ENCODE results near the gene PTPA. TPM values are rescaled to one million over a fixed set of nuclear protein-coding genes. Genes with fewer than 3 reads are reported as not detected.

PTPA gene
- total and polyA plus RNA-seq, 10 of the 15 experiments (the other 5 are each of a cell fraction or from before 2014, with no cell fraction given) = 1.6 to 111 (median 55.1) TPM

DNA sequence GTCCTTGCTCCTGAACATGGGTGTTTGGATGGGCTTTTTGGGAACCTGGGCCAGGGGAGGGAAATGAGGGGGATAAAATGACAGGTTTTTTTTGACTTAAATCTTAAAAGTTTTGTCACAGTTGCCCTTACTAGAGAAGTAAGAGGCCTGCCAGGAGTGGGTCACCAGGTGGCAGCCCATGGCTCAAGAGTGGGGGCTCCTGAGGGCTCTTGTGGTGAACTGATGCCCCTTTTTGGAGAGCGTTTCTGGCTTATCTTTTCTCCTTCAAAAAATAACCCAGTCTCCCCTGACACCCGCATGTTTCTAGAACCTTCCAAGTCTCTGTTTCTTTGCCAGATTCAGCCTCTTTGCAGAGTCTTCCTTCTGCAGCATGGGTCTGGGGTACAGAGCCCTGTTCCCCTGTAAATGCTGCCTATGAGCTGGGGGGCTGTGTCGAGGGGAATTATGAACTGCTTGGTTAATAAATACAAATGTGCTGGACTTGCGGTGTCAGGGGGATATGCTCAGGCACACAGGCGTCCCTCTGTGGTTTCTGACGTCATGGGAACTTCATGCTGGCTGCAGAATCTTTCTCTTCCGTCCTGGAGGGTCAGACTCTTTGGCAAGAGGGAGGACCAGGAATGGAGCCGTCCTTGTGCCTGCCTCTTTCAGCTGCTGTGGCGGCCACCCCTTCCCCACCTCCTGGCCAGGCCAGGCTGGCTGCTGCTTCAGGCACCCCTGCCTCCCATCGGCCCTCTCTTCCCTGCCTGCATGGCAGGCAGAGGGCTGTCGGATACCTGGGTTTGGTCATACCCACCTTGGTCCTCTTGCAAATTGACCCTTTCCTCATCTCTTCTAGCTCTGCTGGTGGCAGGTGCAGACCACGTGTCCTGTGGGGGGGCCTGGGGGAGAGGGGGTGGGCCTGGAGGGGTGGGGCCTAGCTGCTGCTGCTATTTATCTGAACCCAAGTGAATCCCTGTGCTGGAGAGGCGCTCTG lies 30.1 kb downstream of the PTPA start (continued):
- TF ChIP-seq, protein P1, sequence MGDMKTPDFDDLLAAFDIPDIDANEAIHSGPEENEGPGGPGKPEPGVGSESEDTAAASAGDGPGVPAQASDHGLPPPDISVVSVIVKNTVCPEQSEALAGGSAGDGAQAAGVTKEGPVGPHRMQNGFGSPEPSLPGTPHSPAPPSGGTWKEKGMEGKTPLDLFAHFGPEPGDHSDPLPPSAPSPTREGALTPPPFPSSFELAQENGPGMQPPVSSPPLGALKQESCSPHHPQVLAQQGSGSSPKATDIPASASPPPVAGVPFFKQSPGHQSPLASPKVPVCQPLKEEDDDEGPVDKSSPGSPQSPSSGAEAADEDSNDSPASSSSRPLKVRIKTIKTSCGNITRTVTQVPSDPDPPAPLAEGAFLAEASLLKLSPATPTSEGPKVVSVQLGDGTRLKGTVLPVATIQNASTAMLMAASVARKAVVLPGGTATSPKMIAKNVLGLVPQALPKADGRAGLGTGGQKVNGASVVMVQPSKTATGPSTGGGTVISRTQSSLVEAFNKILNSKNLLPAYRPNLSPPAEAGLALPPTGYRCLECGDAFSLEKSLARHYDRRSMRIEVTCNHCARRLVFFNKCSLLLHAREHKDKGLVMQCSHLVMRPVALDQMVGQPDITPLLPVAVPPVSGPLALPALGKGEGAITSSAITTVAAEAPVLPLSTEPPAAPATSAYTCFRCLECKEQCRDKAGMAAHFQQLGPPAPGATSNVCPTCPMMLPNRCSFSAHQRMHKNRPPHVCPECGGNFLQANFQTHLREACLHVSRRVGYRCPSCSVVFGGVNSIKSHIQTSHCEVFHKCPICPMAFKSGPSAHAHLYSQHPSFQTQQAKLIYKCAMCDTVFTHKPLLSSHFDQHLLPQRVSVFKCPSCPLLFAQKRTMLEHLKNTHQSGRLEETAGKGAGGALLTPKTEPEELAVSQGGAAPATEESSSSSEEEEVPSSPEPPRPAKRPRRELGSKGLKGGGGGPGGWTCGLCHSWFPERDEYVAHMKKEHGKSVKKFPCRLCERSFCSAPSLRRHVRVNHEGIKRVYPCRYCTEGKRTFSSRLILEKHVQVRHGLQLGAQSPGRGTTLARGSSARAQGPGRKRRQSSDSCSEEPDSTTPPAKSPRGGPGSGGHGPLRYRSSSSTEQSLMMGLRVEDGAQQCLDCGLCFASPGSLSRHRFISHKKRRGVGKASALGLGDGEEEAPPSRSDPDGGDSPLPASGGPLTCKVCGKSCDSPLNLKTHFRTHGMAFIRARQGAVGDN (IDR thresholded peaks at IDR 0.05) = peak; percentile 59
- TF ChIP-seq TBL1XR1 (IDR thresholded peaks at IDR 0.05; ENCODE audit: low read depth, low read length) (peak; percentile 62; the same call in 1 of the 2 replicates), HDGF (IDR thresholded peaks at IDR 0.05) (peak; percentile 55), CREM (IDR thresholded peaks at IDR 0.05; ENCODE audit: low read depth) (peak; percentile 89), BHLHE40 (IDR thresholded peaks at IDR 0.05; ENCODE audit: borderline replicate concordance in 1 of 2, low read depth in 2 of 2, low read length in 1 of 2) (peak; percentile 52 to 77; a peak in 3 of 4 replicates), NR2F1 (conservative IDR thresholded peaks at IDR 0.05) (peak; percentile 60; the same call in 1 of the 2 replicates), RBBP5 (conservative IDR thresholded peaks at IDR 0.05) (no peak), ZZZ3 (IDR thresholded peaks at IDR 0.05; ENCODE audit: control insufficient read depth, insufficient read length, low read depth) (no peak), SREBF1 (IDR thresholded peaks at IDR 0.05; ENCODE audit: low read length) (0 out of 2 replicates have a peak, but pooled peaks have one; percentile 25), TARDBP (IDR thresholded peaks at IDR 0.05; ENCODE audit: borderline replicate concordance) (no peak), ZNF207 (IDR thresholded peaks at IDR 0.05; ENCODE audit: borderline replicate concordance) (no peak), MYB (IDR thresholded peaks at IDR 0.05; ENCODE audit: borderline replicate concordance, low read depth, low read length) (no peak)
- TF ChIP-seq, protein P2, sequence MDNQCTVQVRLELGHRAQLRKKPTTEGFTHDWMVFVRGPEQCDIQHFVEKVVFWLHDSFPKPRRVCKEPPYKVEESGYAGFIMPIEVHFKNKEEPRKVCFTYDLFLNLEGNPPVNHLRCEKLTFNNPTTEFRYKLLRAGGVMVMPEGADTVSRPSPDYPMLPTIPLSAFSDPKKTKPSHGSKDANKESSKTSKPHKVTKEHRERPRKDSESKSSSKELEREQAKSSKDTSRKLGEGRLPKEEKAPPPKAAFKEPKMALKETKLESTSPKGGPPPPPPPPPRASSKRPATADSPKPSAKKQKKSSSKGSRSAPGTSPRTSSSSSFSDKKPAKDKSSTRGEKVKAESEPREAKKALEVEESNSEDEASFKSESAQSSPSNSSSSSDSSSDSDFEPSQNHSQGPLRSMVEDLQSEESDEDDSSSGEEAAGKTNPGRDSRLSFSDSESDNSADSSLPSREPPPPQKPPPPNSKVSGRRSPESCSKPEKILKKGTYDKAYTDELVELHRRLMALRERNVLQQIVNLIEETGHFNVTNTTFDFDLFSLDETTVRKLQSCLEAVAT (IDR thresholded peaks at IDR 0.05) = peak; percentile 80
- TF ChIP-seq, protein P3, sequence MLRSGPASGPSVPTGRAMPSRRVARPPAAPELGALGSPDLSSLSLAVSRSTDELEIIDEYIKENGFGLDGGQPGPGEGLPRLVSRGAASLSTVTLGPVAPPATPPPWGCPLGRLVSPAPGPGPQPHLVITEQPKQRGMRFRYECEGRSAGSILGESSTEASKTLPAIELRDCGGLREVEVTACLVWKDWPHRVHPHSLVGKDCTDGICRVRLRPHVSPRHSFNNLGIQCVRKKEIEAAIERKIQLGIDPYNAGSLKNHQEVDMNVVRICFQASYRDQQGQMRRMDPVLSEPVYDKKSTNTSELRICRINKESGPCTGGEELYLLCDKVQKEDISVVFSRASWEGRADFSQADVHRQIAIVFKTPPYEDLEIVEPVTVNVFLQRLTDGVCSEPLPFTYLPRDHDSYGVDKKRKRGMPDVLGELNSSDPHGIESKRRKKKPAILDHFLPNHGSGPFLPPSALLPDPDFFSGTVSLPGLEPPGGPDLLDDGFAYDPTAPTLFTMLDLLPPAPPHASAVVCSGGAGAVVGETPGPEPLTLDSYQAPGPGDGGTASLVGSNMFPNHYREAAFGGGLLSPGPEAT (IDR thresholded peaks at IDR 0.05; ENCODE audit: low read depth) = peak; percentile 83
- TF ChIP-seq, protein P4, sequence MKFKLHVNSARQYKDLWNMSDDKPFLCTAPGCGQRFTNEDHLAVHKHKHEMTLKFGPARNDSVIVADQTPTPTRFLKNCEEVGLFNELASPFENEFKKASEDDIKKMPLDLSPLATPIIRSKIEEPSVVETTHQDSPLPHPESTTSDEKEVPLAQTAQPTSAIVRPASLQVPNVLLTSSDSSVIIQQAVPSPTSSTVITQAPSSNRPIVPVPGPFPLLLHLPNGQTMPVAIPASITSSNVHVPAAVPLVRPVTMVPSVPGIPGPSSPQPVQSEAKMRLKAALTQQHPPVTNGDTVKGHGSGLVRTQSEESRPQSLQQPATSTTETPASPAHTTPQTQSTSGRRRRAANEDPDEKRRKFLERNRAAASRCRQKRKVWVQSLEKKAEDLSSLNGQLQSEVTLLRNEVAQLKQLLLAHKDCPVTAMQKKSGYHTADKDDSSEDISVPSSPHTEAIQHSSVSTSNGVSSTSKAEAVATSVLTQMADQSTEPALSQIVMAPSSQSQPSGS (IDR thresholded peaks at IDR 0.05; ENCODE audit: low read length) = peak; percentile 92
- TF ChIP-seq, protein P5, sequence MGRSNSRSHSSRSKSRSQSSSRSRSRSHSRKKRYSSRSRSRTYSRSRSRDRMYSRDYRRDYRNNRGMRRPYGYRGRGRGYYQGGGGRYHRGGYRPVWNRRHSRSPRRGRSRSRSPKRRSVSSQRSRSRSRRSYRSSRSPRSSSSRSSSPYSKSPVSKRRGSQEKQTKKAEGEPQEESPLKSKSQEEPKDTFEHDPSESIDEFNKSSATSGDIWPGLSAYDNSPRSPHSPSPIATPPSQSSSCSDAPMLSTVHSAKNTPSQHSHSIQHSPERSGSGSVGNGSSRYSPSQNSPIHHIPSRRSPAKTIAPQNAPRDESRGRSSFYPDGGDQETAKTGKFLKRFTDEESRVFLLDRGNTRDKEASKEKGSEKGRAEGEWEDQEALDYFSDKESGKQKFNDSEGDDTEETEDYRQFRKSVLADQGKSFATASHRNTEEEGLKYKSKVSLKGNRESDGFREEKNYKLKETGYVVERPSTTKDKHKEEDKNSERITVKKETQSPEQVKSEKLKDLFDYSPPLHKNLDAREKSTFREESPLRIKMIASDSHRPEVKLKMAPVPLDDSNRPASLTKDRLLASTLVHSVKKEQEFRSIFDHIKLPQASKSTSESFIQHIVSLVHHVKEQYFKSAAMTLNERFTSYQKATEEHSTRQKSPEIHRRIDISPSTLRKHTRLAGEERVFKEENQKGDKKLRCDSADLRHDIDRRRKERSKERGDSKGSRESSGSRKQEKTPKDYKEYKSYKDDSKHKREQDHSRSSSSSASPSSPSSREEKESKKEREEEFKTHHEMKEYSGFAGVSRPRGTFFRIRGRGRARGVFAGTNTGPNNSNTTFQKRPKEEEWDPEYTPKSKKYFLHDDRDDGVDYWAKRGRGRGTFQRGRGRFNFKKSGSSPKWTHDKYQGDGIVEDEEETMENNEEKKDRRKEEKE (IDR thresholded peaks at IDR 0.05) = peak; percentile 77; the same call in 1 of the 2 replicates
